HG03457 (cell line): ENCODE measurements around the gene CYTH2.
"Not testable (repeated sequence)": the region's sequence is repeated elsewhere in the genome, so short reads cannot be mapped to it uniquely, and the experiment has no call there.

ENCODE experiments used
- ATAC-seq: cut with Tn5 transposase; IDR thresholded peaks from one replicate; pipeline ENCODE4 v1.9.1; 2021; ENCODE audit warnings: moderate number of reproducible peaks; ENCODE audit not compliant: unreplicated experiment

The CYTH2 gene

GRCh38 chr19:48476176-48476575 lies 7.0 kb downstream of the CYTH2 start:
- ATAC-seq, result no peak

GRCh38 chr19:48477067-48477685 lies 8.0 kb downstream of the CYTH2 start:
- ATAC-seq, result no peak

- ATAC-seq, result no peak
These were observed 8.6 kb downstream of the CYTH2 start for GRCh38 chr19:48477698-48478338.

- no peak for ATAC-seq
These were observed 9.4 kb downstream of the CYTH2 start for GRCh38 chr19:48478339-48479256.

GRCh38 chr19:48479686-48480085 lies 10.5 kb downstream of the CYTH2 start:
- ATAC-seq, result no peak

- no peak for ATAC-seq
These were observed 11.0 kb downstream of the CYTH2 start for GRCh38 chr19:48480183-48480557.

- no peak for ATAC-seq
These were observed 11.7 kb downstream of the CYTH2 start for GRCh38 chr19:48480558-48481500.

GRCh38 chr19:48481846-48482639 lies 12.9 kb downstream of the CYTH2 start:
- ATAC-seq, result no peak

- ATAC-seq, result no peak
These were observed 14.1 kb downstream of the CYTH2 start for GRCh38 chr19:48483301-48483700.

GRCh38 chr19:48484247-48484893 lies 15.2 kb downstream of the CYTH2 start:
- ATAC-seq, result no peak

GRCh38 chr19:48484931-48485612 lies 15.9 kb downstream of the CYTH2 start:
- no peak for ATAC-seq

GRCh38 chr19:48486706-48487105 lies 17.5 kb downstream of the CYTH2 start:
- ATAC-seq, result not testable (repeated sequence)

- ATAC-seq, result no peak
These were observed 18.4 kb downstream of the CYTH2 start for GRCh38 chr19:48487544-48487943.

GRCh38 chr19:48487948-48488347 lies 18.8 kb downstream of the CYTH2 start:
- no peak for ATAC-seq

- not testable (repeated sequence) for ATAC-seq
These were observed 19.3 kb downstream of the CYTH2 start for GRCh38 chr19:48488478-48488877.

- no peak for ATAC-seq
These were observed 20.5 kb downstream of the CYTH2 start for GRCh38 chr19:48489608-48490216.

- no peak for ATAC-seq
These were observed 22.0 kb downstream of the CYTH2 start for GRCh38 chr19:48490981-48491792.

GRCh38 chr19:48491793-48492123 lies 22.6 kb downstream of the CYTH2 start:
- no peak for ATAC-seq
